IMR-90 (cell line): ENCODE data around the gene ZCCHC14. TPM values are rescaled to one million over a fixed set of nuclear protein-coding genes. Genes with fewer than 3 reads are reported as not detected.

ENCODE experiments used
- ATAC-seq: fragments of 200-7000 bp; cut with Tn5 transposase; 2 replicates; pipeline ENCODE4 v1.9.1; 2020; ENCODE audit warnings: low read depth, mild to moderate bottlenecking, moderate library complexity
- BruUV-seq: library from RNA; stranded (reverse); fragments of 400-500 nt; replicated peaks from 2 replicates; lab custom pipeline; 2021; lab: Mats Ljungman, UMichigan
- CTCF ChIA-PET: fragments of 300-600 bp; formaldehyde crosslinking; extraction: SDS; loops from one replicate; lab custom pipeline; 2021; ENCODE audit warnings: antibody characterized with exemption; lab: Yijun Ruan, JAX
- POLR2A ChIA-PET: fragments of 300-600 bp; sonication (Branson Sonifier 250); formaldehyde crosslinking; loops from one replicate; lab custom pipeline; 2022; ENCODE audit warnings: antibody characterized with exemption; ENCODE audit not compliant: unreplicated experiment; lab: Charles Lee
- DNase-seq: peaks from one replicate; pipeline ENCODE4 v3.0.0; 2013
- H2AFZ ChIP-seq: replicated peaks from 2 replicates; pipeline ENCODE3; 2013; ENCODE audit warnings: low read length, mild to moderate bottlenecking; ENCODE audit not compliant: poor library complexity
- H2AK5ac ChIP-seq: 2 replicates; pipeline ENCODE4 v1.6.1; 2013; ENCODE audit warnings: low read depth, low read length, inconsistent platforms
- H2AK9ac ChIP-seq: replicated peaks from 2 replicates; pipeline ENCODE3; 2013; ENCODE audit warnings: mild to moderate bottlenecking, low read depth, low read length, moderate library complexity; ENCODE audit not compliant: poor library complexity
- H2BK120ac ChIP-seq: 2 replicates; pipeline ENCODE4 v1.6.1; 2013; ENCODE audit warnings: low read depth, low read length, inconsistent platforms
- H2BK15ac ChIP-seq: 3 replicates; pipeline ENCODE4 v1.6.1; 2013; ENCODE audit warnings: low read depth, low read length, inconsistent platforms
- H2BK20ac ChIP-seq: 2 replicates; pipeline ENCODE4 v1.6.1; 2013; ENCODE audit warnings: low read depth, mild to moderate bottlenecking, inconsistent platforms, low read length, moderate library complexity
- H2BK5ac ChIP-seq: 2 replicates; pipeline ENCODE4 v1.6.1; 2013; ENCODE audit warnings: mild to moderate bottlenecking, low read depth, low read length, inconsistent platforms; ENCODE audit not compliant: poor library complexity, severe bottlenecking
- H3K14ac ChIP-seq: replicated peaks from 2 replicates; pipeline ENCODE4 v1.6.1; 2013; ENCODE audit warnings: low read depth, low read length, inconsistent platforms
- H3K18ac ChIP-seq: 2 replicates; pipeline ENCODE4 v1.6.1; 2013; ENCODE audit warnings: low read depth, low read length, control low read depth
- H3K23ac ChIP-seq: 2 replicates; pipeline ENCODE4 v1.6.1; 2013; ENCODE audit warnings: low read depth, low read length, inconsistent platforms
- H3K27ac ChIP-seq: 2 replicates; pipeline ENCODE4 v1.5.1; 2013; ENCODE audit warnings: mild to moderate bottlenecking, control low read depth, low read length; ENCODE audit not compliant: insufficient read depth
- H3K27me3 ChIP-seq: 2 replicates; pipeline ENCODE4 v1.6.1; 2013; ENCODE audit warnings: low read length; ENCODE audit not compliant: control insufficient read depth, insufficient read depth
- H3K36me3 ChIP-seq: 2 replicates; pipeline ENCODE4 v1.6.1; 2013; ENCODE audit warnings: low read length, mixed read lengths; ENCODE audit not compliant: control insufficient read depth, insufficient read depth
- H3K4ac ChIP-seq: 2 replicates; pipeline ENCODE4 v1.6.1; 2013; ENCODE audit warnings: low read depth, low read length, inconsistent platforms
- H3K4me1 ChIP-seq: 2 replicates; pipeline ENCODE4 v1.6.1; 2013; ENCODE audit warnings: low read length, mixed read lengths; ENCODE audit not compliant: control insufficient read depth, insufficient read depth
- H3K4me2 ChIP-seq: 2 replicates; pipeline ENCODE4 v1.6.1; 2013; ENCODE audit warnings: low read depth, mild to moderate bottlenecking, control low read depth, low read length, moderate library complexity
- H3K4me3 ChIP-seq: 2 replicates; pipeline ENCODE4 v1.5.1; 2013; ENCODE audit warnings: low read depth, mild to moderate bottlenecking, control low read depth, low read length, moderate library complexity; ENCODE audit not compliant: insufficient read depth
- H3K56ac ChIP-seq: 2 replicates; pipeline ENCODE4 v1.6.1; 2013; ENCODE audit warnings: low read length, inconsistent platforms; ENCODE audit not compliant: insufficient read depth; ENCODE audit errors: extremely low read depth
- H3K79me1 ChIP-seq, 2 experiments: 2 replicates each; pipeline ENCODE4 v1.6.1; 2013; ENCODE audit warnings: low read length in 2 of 2, inconsistent platforms in 1 of 2, low read depth in 1 of 2
- H3K9ac ChIP-seq: 2 replicates; pipeline ENCODE4 v1.6.1; 2013; ENCODE audit warnings: low read depth, low read length, control low read depth
- H3K9me1 ChIP-seq: 2 replicates; pipeline ENCODE4 v1.6.1; 2013; ENCODE audit warnings: low read length, inconsistent platforms; ENCODE audit not compliant: insufficient read depth
- H3K9me3 ChIP-seq: 2 replicates; pipeline ENCODE4 v1.6.1; 2013; ENCODE audit warnings: low read length; ENCODE audit not compliant: control insufficient read depth, insufficient read depth
- H4K20me1 ChIP-seq: 2 replicates; pipeline ENCODE4 v1.6.1; 2013; ENCODE audit warnings: low read length, inconsistent platforms; ENCODE audit not compliant: insufficient read depth
- H4K5ac ChIP-seq: 2 replicates; pipeline ENCODE4 v1.6.1; 2013; ENCODE audit warnings: mild to moderate bottlenecking, low read depth, low read length, control low read depth
- H4K8ac ChIP-seq, 2 experiments: 2 replicates each; pipeline ENCODE4 v1.6.1; 2013; ENCODE audit warnings: low read depth in 2 of 2, low read length in 2 of 2, control low read depth in 1 of 2, inconsistent platforms in 1 of 2
- H4K91ac ChIP-seq: 2 replicates; pipeline ENCODE4 v1.6.1; 2013; ENCODE audit warnings: low read depth, low read length, inconsistent platforms; ENCODE audit not compliant: insufficient read depth
- BHLHE40 ChIP-seq: fragments of 150-350 bp; IDR thresholded peaks from 2 replicates; pipeline ENCODE4 v1.6.1; 2016; ENCODE audit warnings: mild to moderate bottlenecking, low read depth, low read length
- MAZ ChIP-seq: IDR thresholded peaks from 2 replicates; pipeline ENCODE4 v1.6.1; 2012; ENCODE audit warnings: low read depth, mild to moderate bottlenecking, low read length, improper control_type of control experiment, moderate library complexity, borderline replicate concordance
- WGBS, 2 experiments: methylation state at CpG; one replicate each; pipeline versions ENCODE4 v1.1.5 to v1.1.7; 2013; ENCODE audit warnings: missing lambda C conversion rate in 2 of 2; ENCODE audit not compliant: insufficient read length in 1 of 2; ENCODE audit errors: extremely low coverage in 2 of 2; 5-methylcytosine and 5-hydroxymethylcytosine counted together
- dilution Hi-C: fragments of 300-500 bp; cut with HindIII; formaldehyde crosslinking; loops from one replicate; pipeline ENCODE4 v1.14.3; 2018; ENCODE audit warnings: low sequenced_read_pairs; ENCODE audit not compliant: unreplicated experiment
- in situ Hi-C: fragments of 300-500 bp; cut with MboI; formaldehyde crosslinking; loops from 3 replicates; pipeline ENCODE4 v1.14.3; 2019; ENCODE audit warnings: low sequenced_read_pairs, inconsistent platforms, mixed read lengths
- intact Hi-C: fragments of 100-400 bp; cut with micrococcal nuclease; formaldehyde crosslinking; loops from 2 replicates; pipeline ENCODE4 v1.10.0; 2022
- polyA plus RNA-seq, 3 experiments: library from polyadenylated mRNA; depleted of rRNA; stranded (reverse); fragments of >200 nt; gene quantifications; 2 replicates each; pipeline ENCODE4 v1.2.3, GENCODE V29; 2012; ENCODE audit warnings: low replicate concordance in 1 of 3
- total RNA-seq: library from RNA; depleted of rRNA; stranded (reverse); fragments of >200 nt; gene quantifications from 2 replicates; pipeline ENCODE4 v1.2.3, GENCODE V29; 2012

ZCCHC14 gene
- total and polyA plus RNA-seq, 2 of the 4 experiments (the other 2 are of a cell fraction) = 2.5 to 5.3 TPM

DNA sequence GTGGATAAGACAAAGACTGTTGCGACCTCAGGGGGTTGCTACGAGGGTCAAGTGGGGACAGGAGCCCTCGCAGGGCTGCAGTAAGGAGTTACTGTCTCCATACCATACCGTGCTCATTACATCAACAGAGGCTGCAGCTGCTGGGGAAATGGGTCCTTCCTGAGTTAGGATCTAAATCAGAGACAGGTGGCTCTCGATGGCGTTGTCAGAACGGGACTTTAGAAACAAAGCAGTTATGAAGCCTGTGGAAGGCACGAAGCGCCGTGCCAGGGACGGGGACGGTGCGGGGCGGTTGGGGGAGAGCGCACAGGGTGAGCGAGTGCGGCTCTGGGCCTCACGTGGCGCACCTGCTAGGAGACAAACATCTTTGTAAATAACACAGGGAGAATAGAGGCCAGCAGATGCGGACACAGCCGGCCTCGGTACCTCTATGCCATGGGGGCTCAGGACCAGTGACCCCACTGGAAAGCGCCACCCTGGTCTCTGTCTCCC is 34.4 kb downstream of the ZCCHC14 start:
- H3K79me1 ChIP-seq = peaks cover 25 to 61% of the 10 kb centered on the region in 2 experiments
- DNase-seq (no peak), ATAC-seq (no peak)
- dilution Hi-C loops (no loop called here), in situ Hi-C loops (no loop called here), intact Hi-C loops (no loop called here)
- peak overlapping the region; percentile 35 for H2BK5ac ChIP-seq
- no peak overlapping the region for H3K9ac ChIP-seq
- ChIA-PET POLR2A (no interaction called here), CTCF (no interaction called here)
- peak overlapping the region; percentile 48; the same call in 1 of the 2 replicates for H4K91ac ChIP-seq
- no peak overlapping the region; the same call in 1 of the 2 replicates for H3K18ac ChIP-seq
- TF ChIP-seq MAZ (no peak), BHLHE40 (no peak)
- 0 out of 2 replicates have a peak overlapping the region, but pooled peaks have one; percentile 30 for H4K5ac ChIP-seq
- peak overlapping the region; percentile 29; the same call in 1 of the 2 replicates for H3K14ac ChIP-seq
- H4K20me1 ChIP-seq = peaks cover 14% of the 10 kb centered on the region
- no peak overlapping the region for H3K4me3 ChIP-seq
- WGBS, 2 experiments = 100% methylated on average over 18 of the region's 23 CpGs; no CpG with 5 or more reads in 1 of the 2 experiments
- H2BK15ac ChIP-seq = peak overlapping the region; percentile 55; the same call in 2 of the 3 replicates
- H2BK120ac ChIP-seq = peak overlapping the region; percentile 91
- H3K56ac ChIP-seq = no peak overlapping the region
- no peak overlapping the region for H3K4me2 ChIP-seq
- peak overlapping the region; percentile 81 for H2AK5ac ChIP-seq
- peak overlapping the region; percentile 52 for H2AFZ ChIP-seq
- H4K8ac ChIP-seq = peak overlapping the region in 1 of 2 experiments; percentile 26; a peak in 1 of 4 replicates
- no TSS peak for BruUV-seq
- H3K27ac ChIP-seq = peak overlapping the region; percentile 47
- peak overlapping the region; percentile 46 for H2AK9ac ChIP-seq
- H3K4me1 ChIP-seq = peaks cover 16% of the 10 kb centered on the region
- H3K27me3 ChIP-seq = no peaks in the 10 kb centered on the region
- H2BK20ac ChIP-seq = peak overlapping the region; percentile 75
- H3K23ac ChIP-seq = peak overlapping the region; percentile 46
- H3K36me3 ChIP-seq = peaks cover 20% of the 10 kb centered on the region
- peaks cover 21% of the 10 kb centered on the region for H3K9me1 ChIP-seq
- peak overlapping the region; percentile 77 for H3K4ac ChIP-seq
- H3K9me3 ChIP-seq = no peaks in the 10 kb centered on the region
